Embryonic facial prominence (tissue), 1 donor: ENCODE data around the gene RABGGTA.

ENCODE experiments used
- DNase-seq: peaks from one replicate; pipeline ENCODE4 v3.0.0-alpha.2; 2016; ENCODE audit errors: extremely low spot score

RABGGTA gene

DNA sequence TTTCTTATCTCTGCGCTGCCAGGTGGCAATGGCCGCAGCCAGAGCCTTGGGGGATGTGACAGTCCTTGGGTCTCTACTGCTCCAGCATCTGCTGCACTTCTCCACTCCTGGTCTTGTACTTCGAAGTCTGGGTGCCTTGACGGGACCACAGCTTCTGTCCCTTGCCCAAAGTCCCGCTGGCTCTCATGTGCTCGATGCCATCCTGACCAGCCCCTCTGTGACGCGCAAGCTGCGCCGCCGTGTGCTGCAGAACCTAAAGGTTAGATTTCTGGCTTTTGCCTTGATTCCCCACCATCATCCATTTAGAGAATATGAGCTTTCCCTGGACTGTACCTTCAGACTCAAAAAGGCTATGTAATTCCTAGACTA, 32.6 kb upstream of the RABGGTA start:
- DNase-seq = no peak

DNA sequence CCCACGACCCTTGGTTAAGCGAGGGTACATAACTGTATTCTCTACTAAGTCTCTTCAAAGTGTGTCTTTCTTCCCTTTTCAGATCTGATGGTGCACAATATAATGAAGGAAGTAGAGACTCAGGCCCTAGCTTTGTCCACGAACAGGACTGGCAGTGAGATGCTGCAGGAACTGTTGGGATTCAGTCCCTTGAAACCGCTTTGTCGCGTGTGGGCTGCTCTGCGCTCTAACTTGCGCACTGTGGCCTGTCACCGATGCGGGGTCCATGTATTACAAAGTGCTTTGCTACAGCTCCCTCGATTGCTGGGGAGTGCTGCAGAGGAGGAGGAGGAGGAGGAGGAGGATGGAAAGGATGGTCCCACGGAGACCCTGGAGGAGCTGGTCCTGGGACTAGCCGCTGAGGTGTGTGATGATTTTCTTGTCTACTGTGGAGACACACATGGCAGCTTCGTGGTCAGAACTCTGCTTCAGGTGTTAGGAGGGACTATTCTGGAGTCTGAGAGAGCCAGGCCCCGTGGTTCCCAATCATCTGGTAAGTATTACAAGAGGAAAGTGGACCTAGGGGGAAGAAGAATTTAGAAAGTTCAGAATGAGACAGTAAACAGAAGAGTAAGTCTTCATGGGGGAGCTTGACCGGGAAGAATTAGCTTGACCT, 29.1 kb upstream of the RABGGTA start:
- no peak for DNase-seq

DNA sequence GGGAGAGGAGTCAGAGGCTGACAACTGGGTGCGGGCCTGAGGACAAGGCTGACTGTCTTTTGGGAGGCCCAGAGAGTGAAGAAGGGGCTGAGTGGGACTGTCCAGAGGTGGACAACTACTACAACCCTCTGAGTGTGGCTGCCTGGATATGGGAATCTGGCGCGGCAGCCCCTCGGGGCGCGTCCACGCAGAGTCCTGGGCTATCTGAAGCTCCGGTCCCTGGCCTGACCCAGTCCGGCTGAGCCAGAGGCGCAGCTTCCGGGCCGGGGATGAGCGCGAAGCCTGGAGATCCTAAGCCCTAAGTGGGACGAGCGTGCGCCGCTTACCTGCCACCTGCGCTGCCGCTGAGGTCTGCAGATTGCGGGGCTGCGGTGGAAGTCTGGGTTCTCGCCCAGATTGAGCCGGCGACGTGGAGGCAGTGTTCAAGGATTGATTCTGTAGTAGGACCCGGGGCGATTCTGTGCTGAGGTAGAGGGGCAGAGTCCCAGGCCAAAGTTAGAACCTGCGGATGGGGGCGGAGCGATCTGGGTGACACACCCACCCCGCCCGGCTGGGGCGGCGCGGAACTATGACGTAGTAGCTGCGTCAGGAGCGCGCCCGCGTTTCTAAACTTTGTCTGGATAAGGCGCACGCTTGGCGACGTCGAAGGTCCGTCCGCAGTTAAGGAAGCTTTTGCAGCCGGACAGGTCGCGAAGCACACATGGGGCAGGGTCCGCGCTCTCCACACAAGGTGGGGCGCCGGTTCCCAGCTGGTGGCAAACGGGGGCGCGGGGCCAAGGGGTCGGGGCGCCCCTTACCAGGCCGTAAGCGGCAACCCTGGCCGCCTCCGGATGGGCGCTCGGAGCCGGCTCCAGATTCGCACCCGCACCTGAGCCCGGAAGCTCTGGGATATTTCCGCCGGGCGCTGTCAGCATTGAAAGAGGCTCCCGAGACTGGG, 28.1 kb upstream of the RABGGTA start, which contains the start of the genes DHRS1 and NOP9:
Gene DHRS1, minus strand, starts transcription at position 526 of the 937 bp plus-strand sequence. CDS start 674 bp downstream, outside the sequence.
Gene NOP9, plus strand, starts transcription at position 596 of the 937 bp plus-strand sequence. Its CDS starts 105 bp downstream, at position 701.
- peak; percentile 82 for DNase-seq

DNA sequence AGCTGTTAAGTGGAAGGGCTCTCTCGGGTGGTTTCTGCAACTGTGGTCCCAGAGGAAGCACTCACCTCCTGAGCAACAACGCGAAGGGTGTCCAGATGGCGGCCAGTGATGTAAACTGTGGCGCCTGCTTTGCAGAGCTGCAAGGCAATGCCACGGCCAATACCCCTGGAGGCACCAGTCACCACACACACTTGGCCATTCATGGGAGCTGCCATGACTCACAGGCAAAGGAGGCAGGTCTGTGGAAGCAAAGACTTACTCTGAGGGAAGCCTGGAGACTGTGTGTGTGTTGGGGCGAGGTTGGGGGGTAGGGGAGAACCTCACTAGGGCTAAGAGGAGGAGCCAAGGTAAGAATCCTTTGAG, 27.5 kb upstream of the RABGGTA start:
- no peak for DNase-seq

DNA sequence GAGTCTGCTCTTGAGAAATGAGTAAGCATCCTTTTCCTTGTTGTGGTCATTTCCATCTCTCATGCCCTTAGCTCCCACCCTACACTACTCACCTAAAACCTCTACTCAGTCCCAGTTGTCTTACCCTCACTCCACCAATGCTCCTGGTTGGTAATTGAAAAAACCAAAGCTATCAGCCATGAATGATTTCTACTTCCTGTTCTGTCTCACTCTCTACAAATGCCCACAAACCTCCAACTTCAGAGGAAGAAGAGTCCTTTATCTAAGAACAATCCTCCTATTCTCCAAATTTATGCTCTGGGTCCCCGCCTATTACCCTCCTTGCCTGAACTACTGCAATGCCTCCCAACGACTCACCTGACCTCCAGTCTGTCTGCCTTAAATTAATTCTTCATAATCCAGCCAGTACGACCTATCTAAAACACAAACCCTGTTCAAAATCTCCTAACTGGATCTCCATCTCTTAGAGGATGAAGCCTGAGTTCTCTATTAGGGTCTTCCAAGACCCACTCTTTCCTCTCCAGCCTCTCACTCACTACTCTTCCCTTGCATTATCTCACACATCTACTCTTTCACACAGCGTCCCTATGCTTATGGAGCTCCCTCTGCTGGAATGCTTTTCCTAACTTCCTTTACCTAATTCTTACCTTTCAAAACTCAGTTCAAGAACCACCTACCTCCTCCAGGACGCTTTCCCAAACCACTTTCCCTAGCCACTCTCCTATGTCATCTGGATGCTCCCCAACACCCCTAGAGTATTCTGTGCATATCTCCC, 26.0 kb upstream of the RABGGTA start:
- no peak for DNase-seq

DNA sequence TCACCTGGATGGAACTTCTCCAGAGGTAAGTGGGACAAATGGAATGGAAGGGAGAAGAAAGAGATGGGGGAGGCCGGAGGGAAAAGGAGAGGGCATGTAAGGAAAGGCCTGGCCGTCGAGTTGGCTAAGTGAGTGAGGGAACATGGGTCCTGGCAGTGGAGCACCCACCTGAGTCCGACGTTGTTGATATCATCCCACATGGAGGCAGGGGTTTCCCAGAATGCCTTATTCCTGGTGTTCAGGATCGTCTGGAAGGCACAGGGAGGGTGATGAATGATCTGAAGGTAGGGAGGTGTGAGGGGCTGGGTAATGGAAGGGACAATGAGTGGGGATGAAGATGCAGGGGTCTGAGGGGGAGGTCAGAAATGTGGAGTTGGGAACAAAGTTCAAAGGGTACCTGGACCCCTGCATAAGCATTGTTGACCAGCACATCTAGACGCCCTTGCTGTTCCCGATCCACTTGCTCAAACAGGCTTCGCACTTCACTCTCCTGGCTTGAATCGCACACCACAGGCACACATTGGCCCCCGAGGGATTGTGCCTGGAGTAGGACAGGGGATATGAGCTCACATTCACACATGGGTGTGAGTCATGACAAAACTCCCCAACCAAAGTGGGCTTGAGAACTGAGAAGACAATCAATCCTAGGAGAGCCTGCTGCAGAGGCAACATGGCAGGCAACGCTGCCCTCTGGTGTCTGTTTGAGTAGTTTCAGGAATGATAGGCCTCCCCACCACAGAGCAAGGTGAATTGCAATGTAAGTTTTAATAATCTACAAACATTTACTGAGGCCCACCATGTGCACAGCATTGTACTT, 25.2 kb upstream of the RABGGTA start:
- DNase-seq = peak; percentile 26

DNA sequence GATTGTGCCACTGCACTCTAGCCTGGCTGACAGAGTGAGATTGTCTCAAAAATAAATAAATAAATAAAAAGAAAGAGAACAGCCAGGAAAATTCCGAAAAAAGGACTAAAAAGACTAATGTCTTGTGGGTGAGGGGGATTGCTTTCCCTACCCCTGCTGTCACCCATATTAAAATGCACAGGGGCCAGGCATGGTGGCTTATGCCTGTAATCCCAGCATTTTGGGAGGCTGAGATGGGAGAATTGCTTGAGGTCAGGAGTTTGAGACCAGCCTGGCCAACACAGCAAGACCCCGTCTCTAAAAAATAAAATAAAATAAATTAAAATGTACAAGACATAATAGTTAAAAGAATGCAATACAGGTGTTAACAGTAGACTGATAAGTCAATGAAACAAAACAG, 22.1 kb upstream of the RABGGTA start:
- no peak for DNase-seq

DNA sequence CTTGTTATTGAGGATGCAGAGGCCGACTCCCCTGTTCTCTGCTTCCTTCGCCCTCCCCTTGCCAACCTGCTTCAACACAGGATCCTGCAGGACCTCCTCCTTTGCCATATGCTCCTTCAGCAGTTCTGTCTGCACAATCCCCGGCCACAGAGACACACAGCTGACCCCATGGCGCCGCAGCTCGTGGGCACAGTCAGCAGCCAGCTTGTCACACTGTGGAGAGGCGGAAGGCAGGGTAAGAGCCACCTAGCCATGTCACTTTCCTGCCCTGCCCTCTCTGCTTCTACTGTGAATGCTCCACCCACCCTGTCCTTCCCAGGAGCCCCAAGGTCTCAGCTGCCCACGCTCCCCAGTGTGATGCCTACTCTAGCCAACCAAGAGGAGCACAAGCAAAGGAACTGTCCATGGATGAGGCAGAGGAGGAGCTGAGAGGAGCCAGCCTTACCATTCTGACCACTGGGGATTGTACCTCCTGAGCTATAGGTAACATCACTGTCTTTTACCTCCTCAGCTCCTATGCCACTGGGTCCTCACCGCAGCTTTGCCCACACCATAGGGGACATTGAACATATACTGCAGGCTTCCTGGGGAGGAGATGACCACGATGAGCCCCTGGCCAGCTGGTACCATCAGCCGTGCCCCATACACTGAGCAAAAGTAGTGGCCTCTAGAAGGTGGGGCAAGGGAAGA, 20.9 kb upstream of the RABGGTA start:
- DNase-seq = no peak

DNA sequence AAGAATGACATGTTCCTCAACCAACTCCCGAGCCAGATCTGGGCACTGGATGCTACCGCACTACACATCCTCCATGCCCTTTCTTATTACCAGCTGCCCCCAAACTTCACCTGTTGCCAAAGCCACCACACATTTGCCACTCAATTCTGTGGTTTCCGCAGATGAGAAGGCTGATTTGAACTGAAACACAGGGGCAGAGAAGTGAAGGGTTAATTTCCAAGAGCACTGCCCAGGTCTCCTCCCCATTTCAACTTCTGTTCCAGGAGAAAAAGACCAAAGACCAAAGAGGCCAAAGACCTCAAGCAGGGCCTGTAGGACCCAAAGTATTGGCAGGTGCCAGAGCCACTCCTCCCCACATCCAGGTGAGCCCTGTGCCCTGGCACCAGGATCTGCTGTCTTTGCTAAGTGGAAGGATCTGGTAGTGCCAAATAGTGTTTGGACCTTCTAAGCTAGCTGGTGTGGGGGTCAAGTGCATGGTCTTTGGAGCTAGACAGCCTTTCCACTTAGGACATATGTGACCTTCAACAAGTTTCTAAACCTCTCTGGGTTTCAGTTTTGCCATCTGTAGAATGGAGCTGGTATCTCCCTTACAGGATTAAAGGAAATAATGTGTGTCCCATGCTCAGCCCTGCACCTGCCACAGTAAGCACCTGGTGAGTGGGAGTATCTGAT, 20.2 kb upstream of the RABGGTA start:
- no peak for DNase-seq

DNA sequence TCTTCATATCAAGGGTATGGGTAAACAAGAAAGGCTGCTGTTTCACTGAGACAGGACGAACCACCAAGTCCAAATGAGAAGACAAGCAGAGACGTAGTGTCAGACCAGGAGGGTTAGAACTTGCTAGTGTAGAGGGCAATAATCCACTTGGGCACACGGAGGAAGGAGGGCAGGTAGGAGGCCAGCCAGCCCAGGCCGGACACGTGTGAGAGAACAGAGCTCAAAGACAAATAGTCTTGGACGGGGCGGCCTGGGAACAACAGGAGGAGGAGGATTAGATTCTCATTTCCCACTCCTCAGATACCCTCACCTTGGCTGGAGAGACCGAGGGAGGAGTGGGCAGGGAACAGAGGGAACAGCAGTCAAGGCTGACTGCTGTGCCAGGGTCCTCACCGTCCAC, 19.3 kb upstream of the RABGGTA start:
- DNase-seq = no peak

DNA sequence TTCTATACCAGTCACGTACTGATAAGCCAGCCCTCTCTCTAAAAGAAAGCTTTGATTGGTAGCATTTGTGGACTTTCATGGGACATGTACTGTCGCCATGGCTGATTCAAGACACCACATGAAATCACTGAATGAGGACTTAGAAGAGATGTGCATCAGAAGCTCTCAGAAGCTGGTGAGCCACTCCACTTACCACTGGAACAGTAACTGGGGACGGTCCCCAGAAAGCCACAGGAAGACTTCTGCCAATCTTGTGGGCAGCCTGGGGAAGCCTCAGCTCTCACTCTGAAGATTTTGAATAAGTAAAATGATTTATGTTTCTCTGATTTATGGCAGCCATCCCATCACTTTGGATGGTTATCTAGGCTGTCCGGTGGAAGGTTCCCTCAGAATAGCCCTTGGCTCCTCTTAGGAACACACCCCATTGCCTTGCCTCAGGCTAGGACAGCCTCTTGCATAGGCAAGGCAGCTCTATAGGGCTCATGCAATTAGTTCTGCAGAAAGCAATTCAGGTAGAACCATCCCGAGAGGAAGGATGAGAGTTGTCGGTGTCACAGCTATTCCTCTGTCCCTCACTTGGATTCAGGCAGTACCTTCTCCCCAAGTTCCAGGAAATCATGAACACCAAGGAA, 18.4 kb upstream of the RABGGTA start:
- no peak for DNase-seq

DNA sequence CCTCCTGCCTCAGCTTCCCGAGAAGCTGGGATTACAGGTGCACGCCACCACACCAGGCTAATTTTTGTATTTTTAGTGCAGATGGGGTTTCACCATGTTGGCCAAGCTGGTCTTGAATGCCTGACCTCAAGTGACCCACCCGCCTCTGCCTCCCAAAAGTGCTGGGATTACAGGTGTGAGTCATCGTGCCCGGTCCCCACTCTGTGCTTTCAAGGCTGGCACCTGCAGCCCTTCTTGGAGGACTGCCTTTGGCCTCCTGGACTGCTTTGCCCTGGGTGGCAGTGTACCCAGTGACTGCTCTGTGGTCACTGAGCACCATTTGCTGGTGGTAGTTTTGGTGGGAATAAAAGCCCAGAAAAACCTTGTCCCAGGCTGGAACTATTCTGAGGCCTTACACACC, 15.6 kb upstream of the RABGGTA start:
- no peak for DNase-seq

DNA sequence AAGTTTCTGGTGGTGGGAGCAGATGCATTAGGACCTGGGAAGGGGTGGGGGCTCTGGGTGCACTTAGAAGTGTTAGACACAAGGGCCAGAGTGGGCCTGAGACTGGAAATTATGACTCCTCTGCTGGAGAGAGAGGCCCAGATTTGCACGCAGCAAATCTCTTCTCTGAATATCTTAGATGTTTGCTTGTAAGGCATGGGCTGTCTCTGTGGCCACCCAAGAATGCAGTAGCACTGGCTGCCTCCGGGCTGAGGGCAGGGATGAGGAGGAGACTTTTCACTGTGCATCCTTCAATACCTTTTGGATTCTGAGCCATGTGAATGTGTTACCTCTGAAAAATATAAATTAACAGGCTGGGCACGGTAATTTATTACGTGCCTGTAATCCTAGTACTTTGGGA, 14.0 kb upstream of the RABGGTA start:
- DNase-seq = no peak

DNA sequence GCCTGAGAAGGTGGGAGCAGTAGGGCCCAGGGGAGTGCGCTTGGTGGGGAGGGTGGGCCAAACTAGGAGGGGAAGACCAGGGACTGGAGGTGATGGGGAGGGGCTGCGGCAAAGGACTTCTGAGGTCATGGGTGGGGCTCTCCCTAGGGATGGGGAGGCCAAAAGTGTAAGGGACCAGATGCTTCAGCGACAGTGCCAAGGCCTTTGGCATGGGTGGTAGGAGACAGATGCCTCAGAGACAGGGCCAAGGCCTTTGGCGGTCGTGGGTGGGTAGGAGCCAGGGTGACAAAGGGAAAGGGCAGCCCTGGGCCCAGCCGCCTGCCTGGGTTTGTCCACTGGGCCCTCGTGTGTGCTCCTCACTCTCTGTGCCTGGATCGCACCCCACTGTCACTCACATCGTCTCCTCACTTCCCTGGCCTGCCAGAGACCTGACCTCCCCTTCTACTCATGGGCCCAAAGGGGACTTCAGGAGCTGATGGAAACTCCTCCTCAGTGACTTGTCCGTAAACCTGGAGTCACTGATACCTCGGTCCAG, 13.2 kb upstream of the RABGGTA start:
- no peak for DNase-seq

DNA sequence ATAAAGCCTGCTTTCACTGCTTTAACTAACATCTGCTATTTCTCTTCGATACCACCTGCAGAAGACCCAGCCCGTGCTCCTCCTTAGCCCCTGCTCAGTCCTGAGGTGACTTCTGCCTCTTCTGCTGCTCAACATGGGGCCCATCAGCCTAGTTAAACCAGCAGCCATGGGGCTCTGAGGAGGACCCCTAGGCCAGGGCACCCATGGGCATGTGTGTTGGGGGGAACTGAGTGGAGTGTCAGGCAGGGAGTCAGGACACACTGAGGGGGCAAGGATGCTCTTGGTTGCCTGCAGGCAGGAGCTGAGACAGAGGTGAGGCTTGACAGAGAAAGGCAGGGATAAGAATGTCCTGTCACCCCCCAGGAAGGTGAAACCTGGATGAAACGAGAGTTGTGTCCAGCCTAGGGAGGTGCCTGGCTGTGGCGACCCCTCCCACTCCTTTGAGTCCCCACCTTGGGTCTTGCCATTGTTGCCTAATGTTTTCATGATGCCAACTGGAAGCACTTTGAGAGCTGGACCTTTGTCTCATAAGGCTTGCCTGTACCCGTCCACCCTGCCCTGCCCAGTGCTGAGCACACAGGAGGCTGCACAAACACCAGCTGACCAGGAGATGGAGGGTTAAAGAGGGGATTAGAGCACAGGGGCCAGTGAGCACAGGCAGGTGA, 12.5 kb upstream of the RABGGTA start:
- DNase-seq = no peak

DNA sequence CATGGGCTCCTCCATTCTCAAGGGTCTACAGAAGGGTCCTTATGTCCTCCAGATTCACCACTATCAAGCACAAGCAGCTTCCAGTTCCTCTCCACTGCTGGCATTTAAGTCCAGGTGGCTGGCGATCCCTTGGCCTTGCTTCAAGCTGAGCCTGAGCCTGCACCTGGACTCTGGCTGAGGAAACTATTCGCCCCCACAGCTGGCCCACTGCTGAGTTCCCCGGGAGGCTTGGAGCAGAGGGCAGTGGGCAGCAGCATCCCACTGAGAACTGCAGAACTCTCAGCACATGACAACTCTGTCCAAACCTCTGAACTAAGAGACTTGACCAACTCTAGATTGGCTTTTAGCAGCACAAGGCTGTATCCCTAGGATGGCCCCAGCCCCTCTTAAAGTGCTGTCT, 11.3 kb upstream of the RABGGTA start:
- no peak for DNase-seq

DNA sequence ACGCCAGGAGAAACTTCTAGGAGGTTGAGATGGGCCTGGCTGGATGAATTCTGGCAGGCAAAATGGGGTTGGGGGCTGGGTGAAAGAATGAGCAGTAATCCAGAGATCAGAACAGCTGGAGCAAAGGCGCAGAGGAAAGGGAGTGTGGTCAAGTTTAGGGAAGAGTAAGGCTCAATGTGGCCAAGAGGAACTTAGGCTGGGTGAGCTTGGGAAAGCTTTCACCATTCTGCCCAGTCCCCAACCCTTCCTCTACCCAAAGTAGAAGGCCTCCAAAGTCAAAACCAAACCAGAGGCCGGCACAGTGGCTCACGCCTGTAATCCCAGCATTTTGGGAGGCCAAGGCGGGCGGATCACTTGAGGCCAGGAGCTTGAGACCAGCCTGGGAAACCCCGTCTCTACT, 10.2 kb upstream of the RABGGTA start:
- no peak for DNase-seq

DNA sequence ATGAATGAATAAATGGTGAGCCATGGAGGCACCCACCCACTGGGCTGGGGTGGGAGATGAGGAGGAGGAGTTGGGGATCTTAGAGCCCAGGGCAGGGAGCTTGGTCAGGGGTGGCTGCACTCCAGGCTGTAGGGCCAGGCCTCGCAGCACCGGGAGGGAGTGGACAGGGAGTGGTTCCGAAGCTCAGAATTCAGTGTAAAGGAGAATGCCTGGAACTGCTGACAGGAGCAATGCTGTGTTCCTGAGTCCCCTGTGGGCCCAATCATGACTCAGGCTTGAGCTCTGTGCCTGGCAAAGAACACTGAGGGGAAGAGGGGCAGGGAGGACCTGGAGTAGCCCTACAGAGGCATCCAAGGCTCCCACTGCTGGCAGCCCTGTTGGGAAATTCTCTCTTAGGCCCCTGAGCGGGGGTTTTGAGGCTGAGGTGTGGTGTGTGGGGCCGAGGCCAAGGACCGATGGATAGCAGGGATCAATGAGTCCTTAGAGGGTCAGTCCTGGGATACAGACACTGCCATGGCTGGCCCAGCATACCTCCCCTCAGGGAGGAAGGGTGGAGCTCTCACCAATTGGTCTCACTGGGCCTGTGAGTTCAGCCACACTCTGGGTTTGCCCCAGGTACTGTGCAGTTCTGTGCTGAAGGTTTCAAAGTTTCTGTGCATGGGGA, 9.5 kb upstream of the RABGGTA start:
- no peak for DNase-seq
